Measurements from ENCODE around the gene SSH3.

Gene SSH3

DNA sequence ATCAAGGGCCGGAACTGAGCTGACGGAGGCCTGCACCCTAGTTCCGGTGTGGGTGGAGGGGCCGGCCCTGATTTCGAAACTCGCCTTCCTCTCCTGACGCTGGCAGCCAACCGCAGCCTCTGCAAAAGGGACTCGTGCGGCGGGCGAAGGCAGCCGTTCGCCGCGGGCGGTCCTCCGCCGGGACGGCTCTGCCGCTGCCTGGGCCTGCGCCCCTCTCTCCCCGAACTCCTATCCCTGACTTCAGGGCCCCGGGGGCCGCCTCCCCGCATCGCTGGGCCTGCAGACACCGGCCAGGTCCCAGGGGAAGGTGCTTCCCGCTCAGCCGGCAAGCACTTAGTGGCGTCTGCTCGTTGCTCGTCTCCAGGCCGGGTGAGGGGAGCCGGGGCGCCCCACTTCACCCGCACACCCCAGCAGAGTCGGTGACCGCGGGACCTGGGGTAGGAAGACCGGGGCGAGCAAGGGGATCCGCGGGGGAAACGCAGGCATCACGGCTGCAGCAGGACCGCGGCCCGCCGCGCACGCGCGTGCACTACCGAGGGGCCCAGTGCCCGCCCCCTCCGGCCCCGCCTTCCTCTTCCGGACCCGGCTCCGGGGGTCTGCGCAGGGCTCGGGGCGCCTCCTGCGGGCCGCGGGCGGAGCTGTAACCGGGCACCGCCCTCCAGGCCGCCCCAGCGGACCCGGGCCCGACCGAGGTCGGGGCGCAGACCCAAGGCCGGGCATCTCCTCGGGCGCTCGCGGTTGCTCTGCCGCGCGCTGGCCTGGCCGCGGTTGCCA, 14.7 kb upstream of the SSH3 start:
- Histone ChIP-seq H3K4me1 (ENCODE audit: control insufficient read depth, insufficient read depth, low read length) (peaks cover 7% of the 10 kb centered on the region), H3K36me3 (ENCODE audit: control insufficient read depth, insufficient read depth, low read length) (peaks cover 12% of the 10 kb centered on the region), H3K27ac (ENCODE audit: insufficient read depth, low read depth, low read length, poor library complexity, severe bottlenecking) (peak overlapping the region; percentile 90), H3K4me3 (ENCODE audit: insufficient read depth, low read depth, low read length) (peak overlapping the region; percentile 91), H3K9me3 (ENCODE audit: control insufficient read depth, low read length) (no peaks in the 10 kb centered on the region), H3K27me3 (ENCODE audit: control insufficient read depth, insufficient read depth, low read length, poor library complexity, severe bottlenecking) (no peaks in the 10 kb centered on the region)
- WGBS, 2 experiments: 1% methylated on average over 87 of the region's 87 CpGs

DNA sequence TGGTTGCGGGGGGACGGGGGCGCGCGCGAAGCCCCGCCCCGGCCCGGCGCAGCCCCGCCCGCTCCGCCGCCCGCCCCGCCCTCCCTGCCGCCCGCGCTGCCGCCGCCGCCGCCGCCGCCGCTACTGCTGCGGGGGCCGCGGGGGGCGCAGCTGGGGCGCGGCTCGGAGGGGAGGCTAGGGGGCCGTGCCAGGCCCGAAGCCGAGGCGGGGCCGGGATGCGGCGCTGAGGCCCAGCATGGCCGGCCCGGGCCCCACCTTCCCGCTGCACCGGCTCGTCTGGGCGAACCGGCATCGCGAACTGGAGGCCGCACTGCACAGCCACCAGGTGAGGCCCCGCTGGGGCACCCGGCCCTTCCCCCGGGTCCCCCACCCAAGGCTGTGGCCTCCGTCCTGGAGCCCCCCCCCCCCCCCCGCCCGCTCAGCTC, 14.1 kb upstream of the SSH3 start, which contains the start of gene ANKRD13D:
Gene ANKRD13D (plus strand): TSS at position 78 of the 425 bp plus-strand sequence. CDS start 158 bp downstream, at position 236.
- H3K4me3 ChIP-seq (ENCODE audit: insufficient read depth, low read depth, low read length): peak within 1 kb of the TSS; percentile 91
- WGBS, 2 experiments: 0% methylated on average over 56 of the region's 56 CpGs
- H3K27me3 ChIP-seq (ENCODE audit: control insufficient read depth, insufficient read depth, low read length, poor library complexity, severe bottlenecking): no peaks in the 10 kb centered on the region
- peak within 1 kb of the TSS; percentile 90 for H3K27ac ChIP-seq (ENCODE audit: insufficient read depth, low read depth, low read length, poor library complexity, severe bottlenecking)
- peaks cover 7% of the 10 kb centered on the region for H3K4me1 ChIP-seq (ENCODE audit: control insufficient read depth, insufficient read depth, low read length)
- H3K9me3 ChIP-seq (ENCODE audit: control insufficient read depth, low read length): no peaks in the 10 kb centered on the region
- peaks cover 6% of the 10 kb centered on the region for H3K36me3 ChIP-seq (ENCODE audit: control insufficient read depth, insufficient read depth, low read length)

DNA sequence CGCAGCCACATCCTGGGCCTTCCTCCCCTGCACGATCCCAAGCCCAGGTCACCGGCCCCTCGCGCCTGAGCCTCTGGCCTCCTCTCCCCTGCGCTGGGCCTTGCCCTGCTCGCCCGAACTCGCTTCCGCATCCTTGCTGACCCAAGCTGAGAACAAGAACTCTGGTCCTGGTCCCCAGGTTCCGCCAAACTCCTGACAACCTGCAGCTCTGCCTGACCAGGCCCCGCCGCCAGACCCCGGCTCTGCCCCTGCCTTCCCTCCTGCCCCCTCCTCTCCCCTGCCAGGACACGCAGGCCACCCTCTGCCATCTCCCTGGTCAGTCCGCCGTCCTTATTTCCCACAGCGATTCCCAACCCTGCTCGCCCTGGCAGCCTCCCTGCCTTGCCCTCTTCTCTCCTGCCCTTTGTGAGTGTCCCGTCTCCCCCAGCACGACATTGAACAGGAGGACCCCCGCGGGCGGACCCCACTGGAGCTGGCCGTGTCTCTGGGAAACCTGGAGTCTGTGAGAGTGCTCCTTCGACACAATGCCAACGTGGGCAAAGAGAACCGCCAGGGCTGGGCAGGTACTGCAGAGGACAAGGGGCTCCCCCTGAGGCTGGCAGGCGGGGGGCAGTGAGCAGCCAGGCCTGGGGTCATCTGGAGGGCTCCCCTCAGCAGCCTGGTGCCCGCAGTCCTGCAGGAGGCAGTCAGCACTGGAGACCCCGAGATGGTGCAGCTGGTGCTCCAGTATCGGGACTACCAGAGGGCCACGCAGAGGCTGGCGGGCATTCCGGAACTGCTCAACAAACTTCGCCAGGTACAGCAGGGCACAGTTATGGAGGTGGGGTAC, 13.5 kb upstream of the SSH3 start:
- 41 to 42% methylated on average over 36 of the region's 36 CpGs for WGBS, 2 experiments
- H3K4me3 ChIP-seq (ENCODE audit: insufficient read depth, low read depth, low read length): peak overlapping the region; percentile 91
- H3K27me3 ChIP-seq (ENCODE audit: control insufficient read depth, insufficient read depth, low read length, poor library complexity, severe bottlenecking): no peaks in the 10 kb centered on the region
- H3K27ac ChIP-seq (ENCODE audit: insufficient read depth, low read depth, low read length, poor library complexity, severe bottlenecking): no peak overlapping the region
- peaks cover 4% of the 10 kb centered on the region for H3K36me3 ChIP-seq (ENCODE audit: control insufficient read depth, insufficient read depth, low read length)
- peaks cover 7% of the 10 kb centered on the region for H3K4me1 ChIP-seq (ENCODE audit: control insufficient read depth, insufficient read depth, low read length)
- H3K9me3 ChIP-seq (ENCODE audit: control insufficient read depth, low read length): no peaks in the 10 kb centered on the region

DNA sequence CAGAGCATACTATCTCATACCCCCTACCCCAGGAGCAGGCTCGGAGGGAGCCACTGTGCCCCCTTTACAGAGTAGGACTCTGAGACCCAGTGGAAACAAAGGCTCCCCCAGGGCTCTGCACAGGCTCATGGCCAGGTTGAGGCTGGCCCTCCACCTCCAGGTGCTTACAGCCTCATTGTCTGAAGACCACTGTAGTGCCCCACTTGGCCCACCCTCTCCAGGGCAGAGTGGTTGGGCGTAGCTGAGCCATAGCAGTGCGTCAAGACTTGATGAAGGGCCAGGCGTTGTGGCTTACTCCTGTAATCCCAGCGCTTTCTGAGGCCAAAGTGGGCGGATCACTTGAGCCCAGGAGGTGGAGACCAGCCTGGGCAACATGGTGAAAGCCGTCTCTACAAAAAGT, 12.5 kb upstream of the SSH3 start:
- H3K9me3 ChIP-seq (ENCODE audit: control insufficient read depth, low read length): no peaks in the 10 kb centered on the region
- no peak overlapping the region for H3K27ac ChIP-seq (ENCODE audit: insufficient read depth, low read depth, low read length, poor library complexity, severe bottlenecking)
- WGBS, 2 experiments: 93 to 94% methylated on average over 7 of the region's 7 CpGs
- H3K27me3 ChIP-seq (ENCODE audit: control insufficient read depth, insufficient read depth, low read length, poor library complexity, severe bottlenecking): no peaks in the 10 kb centered on the region
- H3K36me3 ChIP-seq (ENCODE audit: control insufficient read depth, insufficient read depth, low read length): peaks cover 10% of the 10 kb centered on the region
- H3K4me3 ChIP-seq (ENCODE audit: insufficient read depth, low read depth, low read length): no peak overlapping the region
- H3K4me1 ChIP-seq (ENCODE audit: control insufficient read depth, insufficient read depth, low read length): peaks cover 7% of the 10 kb centered on the region

DNA sequence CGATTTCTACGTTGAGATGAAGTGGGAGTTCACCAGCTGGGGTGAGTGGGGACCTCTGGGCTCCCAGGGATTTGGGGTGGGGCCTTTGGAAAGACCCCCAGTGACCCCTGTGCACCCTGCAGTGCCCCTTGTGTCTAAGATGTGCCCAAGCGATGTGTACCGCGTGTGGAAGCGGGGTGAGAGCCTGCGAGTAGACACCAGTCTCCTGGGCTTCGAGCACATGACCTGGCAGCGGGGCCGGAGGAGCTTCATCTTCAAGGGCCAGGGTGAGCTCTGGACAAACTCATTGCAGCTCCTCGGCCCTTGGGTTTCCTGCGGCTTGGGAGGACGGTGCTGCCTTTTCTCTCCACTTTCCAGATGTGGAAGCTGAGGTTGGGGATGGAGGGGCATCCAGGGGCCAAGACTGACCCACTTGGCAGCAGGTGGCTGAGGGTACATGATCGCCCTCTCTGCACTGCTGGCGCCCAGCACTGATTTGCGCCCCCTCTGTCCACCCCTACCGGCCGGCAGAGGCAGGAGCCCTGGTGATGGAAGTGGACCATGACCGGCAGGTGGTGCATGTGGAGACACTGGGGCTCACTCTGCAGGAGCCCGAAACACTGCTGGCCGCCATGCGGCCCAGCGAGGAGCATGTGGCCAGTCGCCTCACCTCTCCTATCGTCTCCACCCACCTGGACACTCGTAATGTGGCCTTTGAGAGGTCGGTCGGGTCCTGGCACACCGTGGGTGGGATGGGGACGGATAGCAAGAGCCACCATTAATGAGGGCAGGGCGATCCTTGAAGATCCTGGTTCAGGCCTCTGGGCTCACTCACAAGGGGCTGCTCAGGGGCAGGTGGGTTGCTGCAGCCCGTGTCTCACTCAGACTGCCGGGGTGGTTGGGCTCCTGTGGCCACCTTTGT, 11.6 kb upstream of the SSH3 start:
- no peaks in the 10 kb centered on the region for H3K9me3 ChIP-seq (ENCODE audit: control insufficient read depth, low read length)
- H3K27me3 ChIP-seq (ENCODE audit: control insufficient read depth, insufficient read depth, low read length, poor library complexity, severe bottlenecking): no peaks in the 10 kb centered on the region
- H3K4me3 ChIP-seq (ENCODE audit: insufficient read depth, low read depth, low read length): no peak overlapping the region
- H3K4me1 ChIP-seq (ENCODE audit: control insufficient read depth, insufficient read depth, low read length): peaks cover 7% of the 10 kb centered on the region
- no peak overlapping the region for H3K27ac ChIP-seq (ENCODE audit: insufficient read depth, low read depth, low read length, poor library complexity, severe bottlenecking)
- 94 to 96% methylated on average over 33 of the region's 33 CpGs for WGBS, 2 experiments
- H3K36me3 ChIP-seq (ENCODE audit: control insufficient read depth, insufficient read depth, low read length): peaks cover 10% of the 10 kb centered on the region

DNA sequence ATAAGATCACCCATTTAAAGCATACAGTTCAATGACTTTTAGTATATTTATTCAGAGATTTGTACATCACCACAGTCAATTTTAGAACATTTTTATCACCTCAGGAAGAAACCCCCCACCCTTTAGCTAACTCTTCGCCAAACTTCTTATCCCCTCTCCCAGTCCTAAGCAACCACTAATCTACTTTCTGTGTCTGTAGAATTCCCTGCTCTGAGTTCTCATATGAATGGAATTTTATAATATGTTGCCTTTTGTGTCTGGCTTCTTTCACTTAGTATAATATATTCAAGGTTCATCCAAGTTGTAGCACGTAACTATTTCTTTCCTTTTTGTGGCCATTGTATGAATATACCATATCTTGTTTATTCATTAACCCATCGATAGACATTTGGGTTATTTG, 10.7 kb upstream of the SSH3 start:
- 50 to 100% methylated on average over 2 of the region's 3 CpGs for WGBS, 2 experiments
- Histone ChIP-seq H3K4me1 (ENCODE audit: control insufficient read depth, insufficient read depth, low read length) (peaks cover 7% of the 10 kb centered on the region), H3K4me3 (ENCODE audit: insufficient read depth, low read depth, low read length) (no peak overlapping the region), H3K27me3 (ENCODE audit: control insufficient read depth, insufficient read depth, low read length, poor library complexity, severe bottlenecking) (no peaks in the 10 kb centered on the region), H3K36me3 (ENCODE audit: control insufficient read depth, insufficient read depth, low read length) (peaks cover 10% of the 10 kb centered on the region), H3K9me3 (ENCODE audit: control insufficient read depth, low read length) (no peaks in the 10 kb centered on the region), H3K27ac (ENCODE audit: insufficient read depth, low read depth, low read length, poor library complexity, severe bottlenecking) (no peak overlapping the region)

DNA sequence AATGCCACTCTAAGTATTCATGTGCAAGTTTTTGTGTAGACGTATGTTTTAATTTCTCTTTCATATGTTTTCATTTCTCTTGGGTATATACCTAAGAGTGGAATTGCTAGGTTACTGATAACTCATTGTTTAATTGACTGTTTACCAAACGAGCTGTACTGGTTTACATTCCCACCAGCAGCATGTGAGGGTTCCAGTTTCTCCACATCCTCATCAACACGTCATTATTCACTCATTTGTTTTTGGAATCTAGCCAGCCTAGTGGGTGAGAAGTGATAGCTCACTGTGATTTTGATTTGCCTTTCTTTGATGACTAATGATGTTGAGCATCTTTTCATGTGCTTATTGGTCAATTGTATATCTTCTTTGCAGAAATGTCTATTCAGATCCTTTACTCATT, 10.2 kb upstream of the SSH3 start:
- Histone ChIP-seq H3K4me3 (ENCODE audit: insufficient read depth, low read depth, low read length) (no peak overlapping the region), H3K9me3 (ENCODE audit: control insufficient read depth, low read length) (no peaks in the 10 kb centered on the region), H3K36me3 (ENCODE audit: control insufficient read depth, insufficient read depth, low read length) (peaks cover 10% of the 10 kb centered on the region), H3K4me1 (ENCODE audit: control insufficient read depth, insufficient read depth, low read length) (peaks cover 3% of the 10 kb centered on the region), H3K27ac (ENCODE audit: insufficient read depth, low read depth, low read length, poor library complexity, severe bottlenecking) (no peak overlapping the region), H3K27me3 (ENCODE audit: control insufficient read depth, insufficient read depth, low read length, poor library complexity, severe bottlenecking) (no peaks in the 10 kb centered on the region)
- 94 to 96% methylated on average over 2 to 3 of the region's 3 CpGs for WGBS, 2 experiments

DNA sequence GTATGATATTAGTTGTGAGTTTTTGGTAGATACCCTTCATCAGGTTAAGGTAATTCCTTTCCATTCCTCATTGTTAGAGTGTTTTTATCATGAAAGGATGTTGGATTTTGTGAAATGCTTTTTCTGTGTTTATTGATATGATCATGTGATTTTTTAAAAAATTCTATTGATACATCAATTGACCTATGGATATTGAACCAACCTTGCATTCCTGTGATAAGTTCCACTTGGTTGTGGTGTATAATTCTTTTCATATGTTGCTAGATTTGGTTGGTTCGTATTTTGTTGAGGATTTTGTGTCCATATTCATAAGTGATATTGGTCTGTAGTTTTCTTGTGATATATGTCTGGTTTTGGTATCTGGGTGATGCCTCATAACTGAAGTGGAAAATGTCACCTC, 7.5 kb upstream of the SSH3 start:
- H3K27ac ChIP-seq (ENCODE audit: insufficient read depth, low read depth, low read length, poor library complexity, severe bottlenecking): no peak overlapping the region
- 86 to 94% methylated on average over 1 of the region's 1 CpG for WGBS, 2 experiments
- H3K27me3 ChIP-seq (ENCODE audit: control insufficient read depth, insufficient read depth, low read length, poor library complexity, severe bottlenecking): no peaks in the 10 kb centered on the region
- no peaks in the 10 kb centered on the region for H3K4me1 ChIP-seq (ENCODE audit: control insufficient read depth, insufficient read depth, low read length)
- peaks cover 10% of the 10 kb centered on the region for H3K36me3 ChIP-seq (ENCODE audit: control insufficient read depth, insufficient read depth, low read length)
- H3K9me3 ChIP-seq (ENCODE audit: control insufficient read depth, low read length): no peaks in the 10 kb centered on the region
- no peak overlapping the region for H3K4me3 ChIP-seq (ENCODE audit: insufficient read depth, low read depth, low read length)

DNA sequence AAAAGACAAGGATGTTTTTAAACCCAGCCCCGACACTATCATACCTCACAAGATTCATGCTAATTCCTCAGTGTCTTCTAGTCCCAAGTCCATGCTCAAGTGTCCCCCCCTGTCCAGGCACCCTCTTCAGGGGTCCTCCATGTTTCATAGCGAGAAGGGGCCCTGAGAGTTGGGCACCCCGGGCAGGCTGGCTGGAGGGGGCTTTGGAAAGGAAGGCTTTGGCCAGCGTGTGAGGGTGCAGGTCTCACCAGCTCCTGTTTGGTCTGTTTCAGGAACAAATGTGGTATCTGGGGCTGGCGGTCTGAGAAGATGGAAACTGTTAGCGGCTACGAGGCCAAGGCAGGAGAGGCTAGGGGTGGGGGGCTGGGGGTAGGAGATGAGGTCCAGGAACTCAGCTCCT, 4.5 kb upstream of the SSH3 start:
- peaks cover 9% of the 10 kb centered on the region for H3K27me3 ChIP-seq (ENCODE audit: control insufficient read depth, insufficient read depth, low read length, poor library complexity, severe bottlenecking)
- peaks cover 13% of the 10 kb centered on the region for H3K4me1 ChIP-seq (ENCODE audit: control insufficient read depth, insufficient read depth, low read length)
- peaks cover 7% of the 10 kb centered on the region for H3K36me3 ChIP-seq (ENCODE audit: control insufficient read depth, insufficient read depth, low read length)
- no peaks in the 10 kb centered on the region for H3K9me3 ChIP-seq (ENCODE audit: control insufficient read depth, low read length)
- 97 to 98% methylated on average over 7 of the region's 7 CpGs for WGBS, 2 experiments
- H3K27ac ChIP-seq (ENCODE audit: insufficient read depth, low read depth, low read length, poor library complexity, severe bottlenecking): no peak overlapping the region
- H3K4me3 ChIP-seq (ENCODE audit: insufficient read depth, low read depth, low read length): no peak overlapping the region
